GM21367 (cell line): ENCODE measurements around the gene PRKAB1.

Experiments
- ATAC-seq: cut with Tn5 transposase; IDR thresholded peaks from one replicate; pipeline ENCODE4 v1.9.1; 2021; ENCODE audit not compliant: unreplicated experiment

Gene PRKAB1

GRCh38 chr12:119710965-119711551 lies 43.1 kb downstream of the PRKAB1 start:
- ATAC-seq = no peak

DNA sequence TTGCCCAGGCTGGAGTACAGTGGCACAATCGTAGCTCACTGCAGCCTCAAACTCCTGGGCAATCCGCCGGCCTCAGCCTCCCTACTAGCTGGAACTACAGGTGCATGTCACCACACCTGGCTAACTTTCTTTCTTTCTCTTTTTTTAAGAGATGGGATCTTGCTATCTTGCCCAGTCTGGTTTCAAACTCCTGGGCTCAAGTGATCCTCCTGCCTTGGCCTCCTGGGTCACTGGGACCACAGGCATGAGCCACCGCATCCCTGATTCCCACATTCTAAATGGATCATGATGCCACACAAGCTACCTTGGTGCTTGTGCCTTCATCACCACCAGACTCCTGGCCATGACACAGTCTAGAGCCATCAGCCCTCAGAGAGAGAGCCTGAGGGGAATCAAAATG lies 43.8 kb downstream of the PRKAB1 start:
- ATAC-seq = no peak

- ATAC-seq = no peak
Observed at GRCh38 chr12:119712721-119713120, 44.8 kb downstream of the PRKAB1 start.

- no peak for ATAC-seq
Observed at GRCh38 chr12:119713551-119714031, 45.7 kb downstream of the PRKAB1 start.

GRCh38 chr12:119714614-119715267 lies 46.8 kb downstream of the PRKAB1 start:
- ATAC-seq = no peak

- ATAC-seq = no peak
Observed at GRCh38 chr12:119715268-119715620, 47.3 kb downstream of the PRKAB1 start.

GRCh38 chr12:119718141-119718540 lies 50.2 kb downstream of the PRKAB1 start:
- ATAC-seq = no peak

GRCh38 chr12:119720349-119720748 lies 52.4 kb downstream of the PRKAB1 start:
- no peak for ATAC-seq

DNA sequence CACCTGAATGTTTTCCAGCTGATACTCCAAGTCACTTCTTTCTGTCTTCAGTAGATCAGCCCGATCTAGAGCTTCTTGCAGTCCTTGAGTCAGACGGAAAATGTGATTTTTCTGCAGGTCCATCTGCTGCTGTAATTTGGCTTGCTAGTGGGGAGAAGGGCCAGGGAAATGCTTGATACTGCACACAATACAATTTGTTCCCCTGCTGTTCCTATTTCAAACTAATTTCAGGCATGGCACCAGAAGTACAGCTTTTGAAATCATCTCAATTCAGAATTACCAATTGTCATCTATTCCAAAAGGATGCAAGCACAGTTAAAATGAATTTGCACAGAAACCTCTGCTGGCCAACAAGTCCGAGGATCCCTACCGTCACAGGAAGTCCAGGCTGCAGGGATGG lies 53.4 kb downstream of the PRKAB1 start:
- no peak for ATAC-seq

GRCh38 chr12:119725523-119725922 lies 57.6 kb downstream of the PRKAB1 start:
- ATAC-seq = no peak

- no peak for ATAC-seq
Observed at GRCh38 chr12:119727600-119728443, 59.9 kb downstream of the PRKAB1 start.

DNA sequence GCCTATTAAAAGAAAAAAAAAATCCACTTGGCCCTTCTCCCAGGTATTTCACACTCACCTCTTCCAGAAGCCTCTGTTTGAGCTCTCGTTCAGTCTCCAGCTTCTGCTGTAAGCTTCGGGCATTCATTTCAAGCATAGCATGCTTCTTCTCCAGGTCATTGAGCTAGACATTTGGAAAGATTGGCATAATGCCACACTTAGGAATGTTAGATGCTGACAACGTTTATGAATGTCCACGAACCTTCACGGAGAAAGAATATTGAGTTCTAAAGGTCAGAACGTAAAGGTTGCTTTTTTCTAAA lies 60.5 kb downstream of the PRKAB1 start:
- ATAC-seq = no peak

DNA sequence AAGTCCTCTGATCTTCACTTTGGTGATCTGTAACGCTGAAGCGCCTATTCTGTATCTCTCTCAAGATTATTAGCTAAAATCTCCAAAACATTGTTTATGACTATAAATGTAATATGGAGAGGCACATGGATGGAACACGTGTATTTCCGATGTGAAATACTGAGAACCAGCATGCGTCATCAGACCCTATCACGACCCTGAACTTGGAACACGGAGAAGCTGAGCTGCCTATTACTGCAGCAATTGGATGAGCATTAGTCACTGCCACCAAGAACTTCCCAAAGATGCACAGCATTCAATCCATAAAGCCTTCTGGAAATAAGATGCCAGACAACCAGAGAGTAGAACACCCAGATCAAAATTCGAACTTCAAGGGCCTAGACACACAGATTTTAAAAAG lies 61.9 kb downstream of the PRKAB1 start:
- no peak for ATAC-seq

GRCh38 chr12:119730381-119730780 lies 62.4 kb downstream of the PRKAB1 start:
- no peak for ATAC-seq
